ENCODE data around the gene MRPS5. TPM values are rescaled to one million over a fixed set of nuclear protein-coding genes. Genes with fewer than 3 reads are reported as not detected.
A peak's percentile ranks its signal among the peaks of the same experiment; 100 is the strongest.

The MRPS5 gene
- total RNA-seq, 1 donor from 2014 or later: 66.1 TPM

GRCh38 chr2:95076705-95077529, 44.7 kb downstream of the MRPS5 start:
- peak; percentile 94 for TF ChIP-seq CTCF (IDR thresholded peaks at IDR 0.05; ENCODE audit: insufficient read depth, low read length, poor library complexity, severe bottlenecking)
- Histone ChIP-seq H3K4me3 (ENCODE audit: low read depth, low read length) (peak overlapping the region; percentile 44), H3K27me3 (ENCODE audit: control insufficient read depth, insufficient read depth, low read length) (peaks cover 24% of the 10 kb centered on the region), H3K36me3 (ENCODE audit: control insufficient read depth, insufficient read depth, low read length) (no peaks in the 10 kb centered on the region)
- DNase-seq (ENCODE audit: low read depth): no peak

DNA sequence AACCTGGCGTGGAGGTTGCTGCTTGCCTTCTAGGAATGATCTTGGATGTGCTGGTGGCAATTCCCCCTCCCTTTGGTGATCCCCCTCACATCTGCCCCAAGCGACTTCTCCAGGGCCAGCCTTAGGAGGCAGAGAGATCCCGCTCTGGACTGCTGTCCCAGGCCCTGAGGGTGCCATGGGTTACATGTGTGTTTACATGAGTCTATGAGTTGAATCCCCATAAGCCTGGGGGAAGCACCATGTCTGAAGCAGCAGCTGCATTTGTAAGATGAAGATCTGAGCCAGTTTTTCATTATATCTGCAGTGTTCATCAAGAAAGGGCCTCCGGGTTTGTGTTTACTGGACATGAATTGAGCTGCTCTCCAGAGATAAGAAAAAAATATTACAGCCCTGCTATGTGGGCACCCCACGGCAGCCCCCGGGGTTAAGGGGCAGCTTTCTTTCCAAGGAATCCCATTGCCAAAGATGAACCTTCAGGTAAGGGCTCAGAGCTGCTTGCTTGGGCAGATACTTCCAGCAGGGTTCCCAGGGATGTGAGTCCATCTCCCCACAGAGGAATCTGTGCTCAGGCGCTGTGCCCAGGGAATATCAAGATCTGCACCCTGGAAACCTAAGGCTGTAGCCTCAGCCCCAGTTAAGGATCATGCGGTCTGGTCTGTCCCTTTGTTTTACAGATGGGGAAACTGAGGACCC, 46.0 kb downstream of the MRPS5 start:
- Histone ChIP-seq H3K36me3 (ENCODE audit: control insufficient read depth, insufficient read depth, low read length) (no peaks in the 10 kb centered on the region), H3K27me3 (ENCODE audit: control insufficient read depth, insufficient read depth, low read length) (peaks cover 24% of the 10 kb centered on the region), H3K4me3 (ENCODE audit: low read depth, low read length) (no peak overlapping the region)
- no peak for DNase-seq (ENCODE audit: low read depth)
- no peak for TF ChIP-seq CTCF (IDR thresholded peaks at IDR 0.05; ENCODE audit: insufficient read depth, low read length, poor library complexity, severe bottlenecking)

DNA sequence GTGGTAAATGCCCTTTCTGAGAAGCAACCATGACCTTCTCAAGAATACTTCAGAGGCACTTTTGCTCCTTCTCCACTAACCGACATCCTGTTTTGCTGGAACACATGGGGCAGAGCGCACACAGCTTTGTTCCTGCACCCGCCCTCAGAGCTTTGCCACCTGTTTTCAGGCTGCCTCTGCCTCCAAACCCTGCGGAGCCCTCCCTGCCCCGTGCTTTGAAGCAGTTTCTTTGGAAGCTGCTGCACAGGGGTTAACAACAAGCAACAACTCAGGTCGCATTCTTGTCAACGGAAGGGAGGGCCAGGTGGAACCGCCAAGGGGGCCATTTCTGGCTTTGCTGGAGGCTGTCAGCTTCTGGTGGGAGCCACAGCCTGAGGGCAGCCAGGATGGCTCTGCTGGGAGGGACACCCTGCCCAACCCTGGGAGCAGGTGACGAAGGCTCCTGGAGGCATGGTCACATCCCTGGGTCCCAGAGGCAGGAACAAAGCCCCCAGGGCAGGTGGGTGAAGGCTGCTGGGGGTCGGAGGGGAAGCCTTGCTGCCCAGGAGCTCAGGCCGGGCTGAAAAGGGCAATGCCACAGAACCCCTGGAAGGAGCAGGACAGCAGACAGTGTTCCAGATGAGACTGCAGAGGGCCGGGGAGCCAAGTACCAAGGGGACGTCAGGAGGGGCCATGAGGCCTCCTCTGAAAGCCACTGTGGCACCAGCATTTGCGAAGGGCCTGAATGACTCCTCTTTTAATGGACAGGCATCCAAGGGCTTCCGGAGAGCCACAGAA, 46.8 kb downstream of the MRPS5 start:
- TF ChIP-seq CTCF (IDR thresholded peaks at IDR 0.05; ENCODE audit: insufficient read depth, low read length, poor library complexity, severe bottlenecking): no peak
- Histone ChIP-seq H3K27me3 (ENCODE audit: control insufficient read depth, insufficient read depth, low read length) (peaks cover 24% of the 10 kb centered on the region), H3K36me3 (ENCODE audit: control insufficient read depth, insufficient read depth, low read length) (no peaks in the 10 kb centered on the region), H3K4me3 (ENCODE audit: low read depth, low read length) (no peak overlapping the region)
- DNase-seq (ENCODE audit: low read depth): no peak

- DNase-seq (ENCODE audit: low read depth): no peak
These were observed 47.5 kb downstream of the MRPS5 start for GRCh38 chr2:95073856-95074662.

More at GRCh38 chr2:95073856-95074662, 47.5 kb downstream of the MRPS5 start:
- Histone ChIP-seq H3K4me3 (ENCODE audit: low read depth, low read length) (no peak overlapping the region), H3K27me3 (ENCODE audit: control insufficient read depth, insufficient read depth, low read length) (peaks cover 21% of the 10 kb centered on the region), H3K36me3 (ENCODE audit: control insufficient read depth, insufficient read depth, low read length) (no peaks in the 10 kb centered on the region)
- no peak for TF ChIP-seq CTCF (IDR thresholded peaks at IDR 0.05; ENCODE audit: insufficient read depth, low read length, poor library complexity, severe bottlenecking)

Measured in kidney epithelial cell (primary cell).